Panc1 (cell line): ENCODE measurements around the gene RANBP3. TPM values are rescaled to one million over a fixed set of nuclear protein-coding genes. Genes with fewer than 3 reads are reported as not detected.

Experiments
- ATAC-seq: fragments of 200-7000 bp; cut with Tn5 transposase; 2 replicates; pipeline ENCODE4 v1.9.1; 2020; ENCODE audit warnings: mild to moderate bottlenecking, moderate library complexity
- BruUV-seq: library from RNA; stranded (reverse); fragments of 400-500 nt; replicated peaks from 2 replicates; lab custom pipeline; 2021; lab: Mats Ljungman, UMichigan
- CTCF ChIA-PET: fragments of 300-600 bp; sonication (Branson Sonifier 250); formaldehyde crosslinking; loops from one replicate; lab custom pipeline; 2022; ENCODE audit warnings: antibody characterized with exemption; lab: Charles Lee
- POLR2A ChIA-PET: fragments of 300-600 bp; sonication (Branson Sonifier 250); formaldehyde crosslinking; loops from one replicate; lab custom pipeline; 2022; ENCODE audit warnings: antibody characterized with exemption; lab: Charles Lee
- DNase-seq: peaks from one replicate; pipeline ENCODE4 v3.0.0-alpha.2; 2010; ENCODE audit warnings: low read depth, low spot score
- H3K27ac ChIP-seq: 2 replicates; pipeline ENCODE4 v1.5.1; 2011; ENCODE audit warnings: mild to moderate bottlenecking, low read length, inconsistent platforms
- H3K27me3 ChIP-seq: fragments of 200-500 bp; sonication (Bioruptor generic); 2 replicates; pipeline ENCODE4 v1.6.0; 2014; ENCODE audit warnings: low read length, inconsistent platforms; ENCODE audit not compliant: control insufficient read depth, insufficient read depth
- H3K36me3 ChIP-seq: fragments of 200-500 bp; sonication (Bioruptor generic); 2 replicates; pipeline ENCODE4 v1.5.1; 2014; ENCODE audit warnings: inconsistent platforms, mild to moderate bottlenecking, low read length, moderate library complexity; ENCODE audit not compliant: control insufficient read depth, insufficient read depth
- H3K4me1 ChIP-seq: 2 replicates; pipeline ENCODE4 v1.5.1; 2011; ENCODE audit warnings: inconsistent platforms, mild to moderate bottlenecking, low read length, moderate library complexity; ENCODE audit not compliant: control insufficient read depth, insufficient read depth
- H3K4me3 ChIP-seq, 2 experiments: 2 replicates each; pipeline ENCODE4 v1.5.1; 2011 to 2012; ENCODE audit warnings: low read depth in 2 of 2, low read length in 2 of 2, mild to moderate bottlenecking in 2 of 2, inconsistent platforms in 1 of 2, moderate library complexity in 1 of 2
- H3K9me3 ChIP-seq: fragments of 200-500 bp; sonication (Bioruptor generic); 2 replicates; pipeline ENCODE4 v1.5.1; 2014; ENCODE audit warnings: low read depth, mild to moderate bottlenecking, inconsistent platforms, low read length, moderate library complexity; ENCODE audit not compliant: control insufficient read depth, insufficient read depth
- POLR2AphosphoS5 ChIP-seq: IDR thresholded peaks from 2 replicates; pipeline ENCODE4 v1.6.1; 2012; ENCODE audit warnings: mild to moderate bottlenecking, low read depth, low read length, moderate library complexity
- SIN3A ChIP-seq: IDR thresholded peaks from 2 replicates; pipeline ENCODE4 v1.6.1; 2012; ENCODE audit warnings: low read depth, mild to moderate bottlenecking, low read length, moderate library complexity, borderline replicate concordance; ENCODE audit not compliant: insufficient read depth
- TCF7L2 ChIP-seq: IDR thresholded peaks from 2 replicates; pipeline ENCODE4 v1.6.1; 2011; ENCODE audit warnings: mild to moderate bottlenecking, low read depth, low read length, inconsistent platforms
- in situ Hi-C: cut with HindIII; loops from 2 replicates; pipeline ENCODE4 v1.10.0; 2016; ENCODE audit warnings: low sequenced_read_pairs, low pct_unique_long_range_greater_than_20kb
- intact Hi-C: fragments of 100-400 bp; cut with micrococcal nuclease; formaldehyde crosslinking; loops from one replicate; pipeline ENCODE4 v1.10.0; 2022; ENCODE audit not compliant: unreplicated experiment
- total RNA-seq: library from RNA; stranded (reverse); gene quantifications from one replicate; pipeline ENCODE4 v1.2.1, GENCODE V29; 2021; ENCODE audit not compliant: unreplicated experiment
- TF ChIP-seq, protein P1 (sequence below), 2 experiments: IDR thresholded peaks; 2 replicates each; pipeline ENCODE4 v1.6.1; 2011 to 2012; ENCODE audit warnings: low read depth in 2 of 2, control low read depth in 1 of 2, low read length in 1 of 2, mild to moderate bottlenecking in 1 of 2, moderate library complexity in 1 of 2; ENCODE audit not compliant: insufficient read depth in 1 of 2
- TF ChIP-seq, protein P2 (sequence below): fragments of 450-650 bp; IDR thresholded peaks from 2 replicates; pipeline ENCODE4 v1.5.1; 2017; ENCODE audit warnings: mild to moderate bottlenecking

Gene RANBP3
- total RNA-seq, 1 experiment from 2014 or later = 54.6 TPM

DNA sequence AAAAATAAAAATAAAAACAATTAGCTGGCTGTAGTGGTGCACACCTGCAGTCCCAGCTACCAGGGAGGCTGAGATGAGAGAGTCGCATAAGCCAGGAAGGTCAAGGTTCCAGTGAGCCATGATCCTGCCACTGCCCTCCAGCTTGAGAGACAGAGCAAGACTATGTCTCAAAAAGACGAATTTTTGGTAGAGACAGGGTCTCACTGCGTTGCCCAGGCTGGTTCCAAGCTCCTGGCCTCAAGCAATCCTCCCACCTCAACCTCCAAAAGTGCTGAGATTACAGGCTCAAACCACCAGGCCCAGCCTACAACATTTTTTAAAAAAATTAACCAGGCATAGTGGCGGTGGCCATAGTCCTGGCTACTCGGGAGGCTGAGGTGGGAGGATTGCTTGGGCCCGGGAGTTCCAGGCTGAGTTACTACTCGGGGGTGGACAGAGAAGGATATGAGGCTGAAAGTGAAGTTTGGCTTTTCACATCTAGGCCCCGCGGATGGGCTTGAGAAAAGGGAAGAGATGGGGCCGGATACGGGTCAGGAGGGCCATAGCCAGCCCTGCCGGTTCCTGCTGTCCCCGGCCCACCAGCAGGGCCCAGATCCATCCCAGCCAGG lies 84.5 kb downstream of the RANBP3 start:
- ATAC-seq (no peak), DNase-seq (no peak)
- no TSS peak for BruUV-seq
- intact Hi-C loops = loop anchor here (10.0 kb wide), 1 partner anchor 89 kb away; the partner anchor contains the start of gene NRTN
- POLR2A ChIA-PET = no interaction called here
- H3K9me3 ChIP-seq = no peaks in the 10 kb centered on the region
- no peak overlapping the region for H3K27ac ChIP-seq
- in situ Hi-C loops = no loop called here
- TF ChIP-seq POLR2AphosphoS5 (no peak), TCF7L2 (no peak), SIN3A (no peak)
- TF ChIP-seq, protein P1, sequence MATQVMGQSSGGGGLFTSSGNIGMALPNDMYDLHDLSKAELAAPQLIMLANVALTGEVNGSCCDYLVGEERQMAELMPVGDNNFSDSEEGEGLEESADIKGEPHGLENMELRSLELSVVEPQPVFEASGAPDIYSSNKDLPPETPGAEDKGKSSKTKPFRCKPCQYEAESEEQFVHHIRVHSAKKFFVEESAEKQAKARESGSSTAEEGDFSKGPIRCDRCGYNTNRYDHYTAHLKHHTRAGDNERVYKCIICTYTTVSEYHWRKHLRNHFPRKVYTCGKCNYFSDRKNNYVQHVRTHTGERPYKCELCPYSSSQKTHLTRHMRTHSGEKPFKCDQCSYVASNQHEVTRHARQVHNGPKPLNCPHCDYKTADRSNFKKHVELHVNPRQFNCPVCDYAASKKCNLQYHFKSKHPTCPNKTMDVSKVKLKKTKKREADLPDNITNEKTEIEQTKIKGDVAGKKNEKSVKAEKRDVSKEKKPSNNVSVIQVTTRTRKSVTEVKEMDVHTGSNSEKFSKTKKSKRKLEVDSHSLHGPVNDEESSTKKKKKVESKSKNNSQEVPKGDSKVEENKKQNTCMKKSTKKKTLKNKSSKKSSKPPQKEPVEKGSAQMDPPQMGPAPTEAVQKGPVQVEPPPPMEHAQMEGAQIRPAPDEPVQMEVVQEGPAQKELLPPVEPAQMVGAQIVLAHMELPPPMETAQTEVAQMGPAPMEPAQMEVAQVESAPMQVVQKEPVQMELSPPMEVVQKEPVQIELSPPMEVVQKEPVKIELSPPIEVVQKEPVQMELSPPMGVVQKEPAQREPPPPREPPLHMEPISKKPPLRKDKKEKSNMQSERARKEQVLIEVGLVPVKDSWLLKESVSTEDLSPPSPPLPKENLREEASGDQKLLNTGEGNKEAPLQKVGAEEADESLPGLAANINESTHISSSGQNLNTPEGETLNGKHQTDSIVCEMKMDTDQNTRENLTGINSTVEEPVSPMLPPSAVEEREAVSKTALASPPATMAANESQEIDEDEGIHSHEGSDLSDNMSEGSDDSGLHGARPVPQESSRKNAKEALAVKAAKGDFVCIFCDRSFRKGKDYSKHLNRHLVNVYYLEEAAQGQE (IDR thresholded peaks at IDR 0.05; ENCODE audit: insufficient read depth in 1 of 2, low read depth in 2 of 2, low read length in 1 of 2) = no peak
- TF ChIP-seq, protein P2, sequence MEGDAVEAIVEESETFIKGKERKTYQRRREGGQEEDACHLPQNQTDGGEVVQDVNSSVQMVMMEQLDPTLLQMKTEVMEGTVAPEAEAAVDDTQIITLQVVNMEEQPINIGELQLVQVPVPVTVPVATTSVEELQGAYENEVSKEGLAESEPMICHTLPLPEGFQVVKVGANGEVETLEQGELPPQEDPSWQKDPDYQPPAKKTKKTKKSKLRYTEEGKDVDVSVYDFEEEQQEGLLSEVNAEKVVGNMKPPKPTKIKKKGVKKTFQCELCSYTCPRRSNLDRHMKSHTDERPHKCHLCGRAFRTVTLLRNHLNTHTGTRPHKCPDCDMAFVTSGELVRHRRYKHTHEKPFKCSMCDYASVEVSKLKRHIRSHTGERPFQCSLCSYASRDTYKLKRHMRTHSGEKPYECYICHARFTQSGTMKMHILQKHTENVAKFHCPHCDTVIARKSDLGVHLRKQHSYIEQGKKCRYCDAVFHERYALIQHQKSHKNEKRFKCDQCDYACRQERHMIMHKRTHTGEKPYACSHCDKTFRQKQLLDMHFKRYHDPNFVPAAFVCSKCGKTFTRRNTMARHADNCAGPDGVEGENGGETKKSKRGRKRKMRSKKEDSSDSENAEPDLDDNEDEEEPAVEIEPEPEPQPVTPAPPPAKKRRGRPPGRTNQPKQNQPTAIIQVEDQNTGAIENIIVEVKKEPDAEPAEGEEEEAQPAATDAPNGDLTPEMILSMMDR = no peak
- no peaks in the 10 kb centered on the region for H3K27me3 ChIP-seq
- no peaks in the 10 kb centered on the region for H3K4me1 ChIP-seq
- no peaks in the 10 kb centered on the region for H3K36me3 ChIP-seq
- H3K4me3 ChIP-seq = no peak overlapping the region
- CTCF ChIA-PET = interaction anchor here (0.6 kb wide), 1 partner anchor 66 kb away, joined by 3 read pairs; no protein-coding TSS in a partner anchor

DNA sequence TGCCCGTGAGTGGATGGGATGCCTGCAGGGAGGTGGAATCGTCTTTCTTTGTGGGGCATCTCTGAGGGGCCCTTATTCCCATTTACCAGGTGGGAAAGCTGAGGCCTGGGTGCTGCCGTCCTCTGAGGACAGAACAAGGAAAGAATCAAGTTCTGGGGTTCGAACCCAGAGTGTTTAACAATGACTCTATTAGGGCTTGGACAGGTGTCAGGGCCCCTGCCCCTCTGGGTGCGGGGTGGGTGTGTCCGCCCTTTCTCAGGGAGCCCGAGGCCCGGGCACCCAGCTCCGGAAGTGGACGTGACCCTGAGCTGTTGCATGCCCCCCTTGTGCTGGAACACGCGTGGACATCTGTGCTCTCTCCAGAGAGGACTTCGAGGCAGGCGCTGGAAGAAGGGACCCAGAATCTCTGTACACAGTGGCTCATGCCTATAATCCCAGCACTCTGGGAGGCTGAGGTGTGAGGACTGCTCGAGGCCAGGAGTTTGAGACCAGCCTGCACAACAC lies 85.1 kb downstream of the RANBP3 start:
- Histone ChIP-seq H3K4me3 (no peak overlapping the region), H3K4me1 (no peaks in the 10 kb centered on the region), H3K27ac (no peak overlapping the region), H3K9me3 (no peaks in the 10 kb centered on the region), H3K27me3 (no peaks in the 10 kb centered on the region), H3K36me3 (no peaks in the 10 kb centered on the region)
- DNase-seq (no peak), ATAC-seq (peak; percentile 13; the same call in 1 of the 2 replicates)
- in situ Hi-C loops = no loop called here
- ChIA-PET CTCF (no interaction called here), POLR2A (no interaction called here)
- intact Hi-C loops = loop anchor here (10.0 kb wide), 1 partner anchor 88 kb away; the partner anchor contains the start of gene NRTN
- no peak for TF ChIP-seq SIN3A
- TF ChIP-seq, protein P2 = peak; percentile 39; the same call in 1 of the 2 replicates
- BruUV-seq = no TSS peak
